Right atrium auricular region (tissue), 2 donors: ENCODE results near the gene ADAMTS15. TPM values are rescaled to one million over a fixed set of nuclear protein-coding genes. Genes with fewer than 3 reads are reported as not detected.
A peak's percentile ranks its signal among the peaks of the same experiment; 100 is the strongest.
"Not testable (repeated sequence)": the region's sequence is repeated elsewhere in the genome, so short reads cannot be mapped to it uniquely, and the experiment has no call there.

Source experiments
- DNase-seq: peaks from one replicate; pipeline ENCODE4 v3.0.0-alpha.2; 2019; ENCODE audit warnings: low spot score
- H3K27ac ChIP-seq, 2 donors: fragments of 200-600 bp; sonication (generic); 1 replicate in 1 of 2; 2 replicates in 1 of 2; pipeline ENCODE4 v1.5.1; 2016 to 2019
- H3K27me3 ChIP-seq, 2 donors: fragments of 200-600 bp; sonication (generic); one replicate each; pipeline versions ENCODE4 v1.5.1 to v1.6.0; 2017 to 2019
- H3K36me3 ChIP-seq: fragments of 200-600 bp; sonication (generic); one replicate; pipeline ENCODE4 v1.5.1; 2016
- H3K4me1 ChIP-seq, 2 donors: fragments of 200-600 bp; sonication (generic); one replicate each; pipeline versions ENCODE4 v1.5.1 to v1.6.0; 2017 to 2019
- H3K4me3 ChIP-seq, 2 donors: fragments of 200-600 bp; sonication (generic); 1 replicate in 1 of 2; 2 replicates in 1 of 2; pipeline ENCODE4 v1.5.1; 2017 to 2019; ENCODE audit warnings: mild to moderate bottlenecking in 1 of 2, moderate library complexity in 1 of 2
- H3K9me3 ChIP-seq, 2 donors: fragments of 200-600 bp; sonication (generic); one replicate each; pipeline ENCODE4 v1.5.1; 2019
- total RNA-seq, 2 donors: library from RNA; depleted of rRNA; stranded (reverse); fragments of >200 nt; gene quantifications; one replicate each; pipeline ENCODE4 v1.1.0, GENCODE V29; 2016
- TF ChIP-seq, protein P1 (sequence below), 2 donors: fragments of 200-600 bp; sonication (generic); IDR thresholded peaks; one replicate each; pipeline ENCODE4 v1.5.1; 2019; ENCODE audit warnings: antibody characterized with exemption in 2 of 2

Gene ADAMTS15
- total RNA-seq, 2 donors from 2014 or later, result 17.5 to 21.2 TPM

DNA sequence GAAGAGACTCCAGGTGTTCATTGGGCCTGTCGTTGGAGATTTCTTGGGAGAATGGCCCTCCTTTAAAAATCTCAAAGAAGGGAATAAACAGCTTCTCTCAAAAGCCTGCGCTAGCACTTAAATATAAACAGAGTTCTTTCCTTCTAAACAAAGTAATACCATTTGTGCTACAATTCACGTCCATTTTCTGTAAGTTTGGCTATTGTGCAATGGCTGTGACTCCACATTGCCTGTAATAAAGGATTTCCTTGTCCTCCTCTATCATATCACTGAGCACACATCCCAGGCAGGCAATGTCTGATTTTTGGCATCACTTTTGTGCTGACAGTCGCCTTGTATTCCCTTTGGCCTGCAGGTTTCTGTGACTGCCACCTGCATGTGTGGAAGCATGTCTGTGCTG, 15.1 kb upstream of the ADAMTS15 start:
- no peak for DNase-seq
- H3K4me3 ChIP-seq, result no peak overlapping the region
- no peaks in the 10 kb centered on the region for H3K9me3 ChIP-seq
- H3K27ac ChIP-seq, result no peak overlapping the region
- TF ChIP-seq, protein P1, sequence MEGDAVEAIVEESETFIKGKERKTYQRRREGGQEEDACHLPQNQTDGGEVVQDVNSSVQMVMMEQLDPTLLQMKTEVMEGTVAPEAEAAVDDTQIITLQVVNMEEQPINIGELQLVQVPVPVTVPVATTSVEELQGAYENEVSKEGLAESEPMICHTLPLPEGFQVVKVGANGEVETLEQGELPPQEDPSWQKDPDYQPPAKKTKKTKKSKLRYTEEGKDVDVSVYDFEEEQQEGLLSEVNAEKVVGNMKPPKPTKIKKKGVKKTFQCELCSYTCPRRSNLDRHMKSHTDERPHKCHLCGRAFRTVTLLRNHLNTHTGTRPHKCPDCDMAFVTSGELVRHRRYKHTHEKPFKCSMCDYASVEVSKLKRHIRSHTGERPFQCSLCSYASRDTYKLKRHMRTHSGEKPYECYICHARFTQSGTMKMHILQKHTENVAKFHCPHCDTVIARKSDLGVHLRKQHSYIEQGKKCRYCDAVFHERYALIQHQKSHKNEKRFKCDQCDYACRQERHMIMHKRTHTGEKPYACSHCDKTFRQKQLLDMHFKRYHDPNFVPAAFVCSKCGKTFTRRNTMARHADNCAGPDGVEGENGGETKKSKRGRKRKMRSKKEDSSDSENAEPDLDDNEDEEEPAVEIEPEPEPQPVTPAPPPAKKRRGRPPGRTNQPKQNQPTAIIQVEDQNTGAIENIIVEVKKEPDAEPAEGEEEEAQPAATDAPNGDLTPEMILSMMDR (IDR thresholded peaks at IDR 0.05), result no peak
- no peaks in the 10 kb centered on the region for H3K27me3 ChIP-seq
- H3K4me1 ChIP-seq, result peaks cover 0 to 18% of the 10 kb centered on the region in 2 donors
- H3K36me3 ChIP-seq, result no peaks in the 10 kb centered on the region

DNA sequence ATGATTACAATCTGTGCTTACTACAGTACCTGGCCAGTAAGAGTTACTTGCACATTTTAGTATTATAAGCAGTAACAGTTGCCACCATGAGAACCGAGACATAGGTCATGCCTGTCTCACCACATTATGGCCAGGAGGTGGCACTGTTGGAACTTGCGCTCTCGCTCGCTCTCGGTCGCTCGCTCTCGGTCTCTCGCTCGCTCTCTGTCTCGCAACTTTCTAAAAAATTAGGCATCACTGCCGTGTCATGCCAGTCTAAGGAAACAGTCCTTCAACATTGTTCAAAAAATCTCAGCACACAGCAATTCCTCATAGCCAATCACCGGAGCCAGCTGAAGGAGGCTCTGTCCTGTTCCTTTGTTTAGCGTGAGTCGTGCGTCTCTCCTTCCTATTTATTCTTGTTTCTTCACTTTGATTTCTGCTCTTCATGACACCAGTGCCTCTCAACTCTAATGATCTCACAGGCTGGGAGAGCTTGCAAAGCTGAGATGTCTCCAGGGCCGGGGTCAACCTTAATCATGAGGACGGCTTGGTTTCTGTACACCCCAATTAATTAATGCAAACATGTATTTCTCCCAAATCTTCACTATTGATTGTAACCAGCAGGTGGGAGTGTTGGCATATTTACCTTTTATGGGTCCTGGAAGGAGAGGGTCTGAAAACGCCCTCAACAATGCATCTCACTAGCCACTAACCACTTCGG, 13.8 kb upstream of the ADAMTS15 start:
- no peaks in the 10 kb centered on the region for H3K9me3 ChIP-seq
- peak overlapping the region; percentile 38 to 62 for H3K4me3 ChIP-seq
- H3K27ac ChIP-seq, result peak overlapping the region; percentile 74 to 84
- no peaks in the 10 kb centered on the region for H3K27me3 ChIP-seq
- H3K4me1 ChIP-seq, result peaks cover 0 to 12% of the 10 kb centered on the region in 2 donors
- TF ChIP-seq, protein P1 (IDR thresholded peaks at IDR 0.05), result peak; percentile 75 to 89
- no peaks in the 10 kb centered on the region for H3K36me3 ChIP-seq
- peak; percentile 86 for DNase-seq

DNA sequence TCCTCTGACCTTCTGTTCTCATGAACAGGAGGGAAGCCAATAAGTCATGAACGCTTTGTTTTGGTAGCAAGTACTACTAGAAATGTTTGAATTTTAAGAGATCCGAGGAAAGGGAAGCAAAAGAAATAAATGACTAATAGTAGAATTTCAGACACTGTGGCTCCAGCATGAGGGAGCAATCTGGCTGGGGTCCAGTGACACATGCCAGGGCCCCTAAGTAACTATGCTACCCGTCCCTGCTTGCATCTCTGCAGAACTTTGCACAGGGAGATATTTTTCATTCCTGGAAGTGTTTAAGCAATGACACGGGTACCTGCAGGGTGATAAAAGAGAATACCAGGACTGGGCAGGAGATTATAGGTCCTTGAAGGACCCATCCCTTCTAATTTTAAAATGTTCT, 12.8 kb upstream of the ADAMTS15 start:
- no peak for DNase-seq
- Histone ChIP-seq H3K27ac (no peak overlapping the region), H3K9me3 (no peaks in the 10 kb centered on the region), H3K4me3 (no peak overlapping the region), H3K27me3 (no peaks in the 10 kb centered on the region), H3K36me3 (no peaks in the 10 kb centered on the region), H3K4me1 (peaks cover 0 to 12% of the 10 kb centered on the region in 2 donors)
- TF ChIP-seq, protein P1 (IDR thresholded peaks at IDR 0.05), result no peak

DNA sequence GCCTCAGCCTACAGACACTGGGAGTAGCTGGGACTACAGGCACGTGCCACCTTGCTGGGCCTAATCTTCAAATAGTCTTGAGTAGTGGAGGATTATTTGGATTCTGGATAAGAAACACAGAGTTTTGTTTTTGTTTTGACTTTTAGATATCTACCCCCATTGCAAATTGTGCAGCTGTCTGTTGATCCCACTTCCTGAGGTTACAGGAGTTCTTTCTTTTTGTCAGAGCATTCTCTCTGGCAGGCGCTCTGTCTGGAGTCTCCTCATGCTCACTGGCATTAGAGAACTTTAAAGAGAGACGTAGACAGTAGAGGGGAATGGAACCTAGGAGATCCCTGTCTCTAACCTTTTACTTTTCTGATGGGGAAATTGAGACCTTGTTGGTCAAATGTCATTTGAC, 12.3 kb upstream of the ADAMTS15 start:
- H3K27ac ChIP-seq, result no peak overlapping the region
- H3K27me3 ChIP-seq, result no peaks in the 10 kb centered on the region
- peaks cover 0 to 12% of the 10 kb centered on the region in 2 donors for H3K4me1 ChIP-seq
- DNase-seq, result no peak
- no peaks in the 10 kb centered on the region for H3K9me3 ChIP-seq
- no peak overlapping the region for H3K4me3 ChIP-seq
- TF ChIP-seq, protein P1 (IDR thresholded peaks at IDR 0.05), result no peak
- H3K36me3 ChIP-seq, result no peaks in the 10 kb centered on the region

DNA sequence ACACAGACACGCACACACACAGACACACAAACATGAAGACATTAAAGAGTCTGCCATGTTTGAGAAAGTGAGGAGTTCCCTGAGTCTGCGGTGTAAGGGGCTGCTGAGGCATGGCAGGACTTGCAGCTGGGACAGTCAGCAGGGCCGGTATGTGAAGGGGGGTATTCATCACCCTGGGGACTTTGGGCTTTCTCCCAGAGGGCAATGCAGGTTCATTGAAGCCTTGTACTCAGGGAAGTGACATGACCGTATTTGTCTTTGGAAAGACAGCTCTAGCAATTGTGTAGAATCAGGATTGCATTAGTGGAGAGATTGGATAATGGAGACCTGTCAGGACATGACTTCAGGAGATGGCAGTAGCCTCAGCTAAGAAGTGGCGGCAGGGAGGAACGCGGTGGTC, 10.6 kb upstream of the ADAMTS15 start:
- H3K27me3 ChIP-seq, result no peaks in the 10 kb centered on the region
- peaks cover 0 to 12% of the 10 kb centered on the region in 2 donors for H3K4me1 ChIP-seq
- H3K9me3 ChIP-seq, result no peaks in the 10 kb centered on the region
- H3K4me3 ChIP-seq, result no peak overlapping the region
- no peak for DNase-seq
- H3K36me3 ChIP-seq, result no peaks in the 10 kb centered on the region
- H3K27ac ChIP-seq, result no peak overlapping the region
- TF ChIP-seq, protein P1 (IDR thresholded peaks at IDR 0.05), result no peak

DNA sequence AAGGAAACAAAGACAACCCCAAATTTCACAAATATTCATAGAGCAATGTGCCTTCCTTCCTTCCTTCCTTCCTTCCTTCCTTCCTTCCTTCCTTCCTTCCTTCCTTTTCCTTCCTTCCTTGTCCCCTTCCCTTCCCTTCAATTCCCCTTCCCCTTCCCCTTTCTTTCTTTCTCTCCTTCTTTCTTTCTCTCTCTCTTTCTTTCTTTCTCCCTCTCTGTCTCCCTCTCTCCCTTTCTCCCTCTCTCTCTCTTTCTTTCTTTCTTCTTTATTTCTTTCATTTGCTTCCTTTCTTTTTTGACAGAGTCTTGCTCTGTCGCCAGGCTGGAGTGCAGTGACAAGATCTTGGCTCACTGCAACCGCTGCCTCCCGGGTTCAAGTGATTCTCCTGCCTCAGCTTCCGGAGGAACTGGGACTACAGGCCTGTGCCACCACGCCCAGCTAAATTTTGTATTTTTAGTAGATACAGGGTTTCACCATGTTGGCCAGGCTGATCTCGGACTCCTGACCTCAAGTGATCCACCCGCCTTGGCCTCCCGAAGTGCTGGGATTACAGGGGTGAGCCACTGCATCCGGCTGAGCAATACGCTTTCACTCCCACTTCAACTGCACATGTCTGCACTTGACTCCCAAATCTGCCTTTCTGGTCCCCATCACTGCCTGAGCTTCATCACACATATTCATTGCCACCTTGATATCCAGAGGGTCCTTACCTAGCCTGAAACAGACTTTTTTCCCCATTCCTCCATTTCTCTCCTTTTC, 9.9 kb upstream of the ADAMTS15 start:
- H3K9me3 ChIP-seq, H3K4me3 ChIP-seq: not testable (repeated sequence)

More for the DNA sequence above, 9.9 kb upstream of the ADAMTS15 start:
- H3K27me3 ChIP-seq, DNase-seq, H3K36me3 ChIP-seq, H3K27ac ChIP-seq: not testable (repeated sequence)
- peaks cover 0 to 12% of the 10 kb centered on the region in 2 donors for H3K4me1 ChIP-seq
